HUDEP-2 (cell line): ENCODE data around the gene DTL.
A peak's percentile ranks its signal among the peaks of the same experiment; 100 is the strongest.
"Not testable (repeated sequence)": the region's sequence is repeated elsewhere in the genome, so short reads cannot be mapped to it uniquely, and the experiment has no call there.

Experiments
- DNase-seq, 76 experiments: peaks; one replicate each; lab custom pipeline; 2025; ENCODE audit not compliant: unreplicated experiment in 76 of 76; lab: John Stamatoyannopoulos, UW

The DTL gene, protein sequence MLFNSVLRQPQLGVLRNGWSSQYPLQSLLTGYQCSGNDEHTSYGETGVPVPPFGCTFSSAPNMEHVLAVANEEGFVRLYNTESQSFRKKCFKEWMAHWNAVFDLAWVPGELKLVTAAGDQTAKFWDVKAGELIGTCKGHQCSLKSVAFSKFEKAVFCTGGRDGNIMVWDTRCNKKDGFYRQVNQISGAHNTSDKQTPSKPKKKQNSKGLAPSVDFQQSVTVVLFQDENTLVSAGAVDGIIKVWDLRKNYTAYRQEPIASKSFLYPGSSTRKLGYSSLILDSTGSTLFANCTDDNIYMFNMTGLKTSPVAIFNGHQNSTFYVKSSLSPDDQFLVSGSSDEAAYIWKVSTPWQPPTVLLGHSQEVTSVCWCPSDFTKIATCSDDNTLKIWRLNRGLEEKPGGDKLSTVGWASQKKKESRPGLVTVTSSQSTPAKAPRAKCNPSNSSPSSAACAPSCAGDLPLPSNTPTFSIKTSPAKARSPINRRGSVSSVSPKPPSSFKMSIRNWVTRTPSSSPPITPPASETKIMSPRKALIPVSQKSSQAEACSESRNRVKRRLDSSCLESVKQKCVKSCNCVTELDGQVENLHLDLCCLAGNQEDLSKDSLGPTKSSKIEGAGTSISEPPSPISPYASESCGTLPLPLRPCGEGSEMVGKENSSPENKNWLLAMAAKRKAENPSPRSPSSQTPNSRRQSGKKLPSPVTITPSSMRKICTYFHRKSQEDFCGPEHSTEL

DNA sequence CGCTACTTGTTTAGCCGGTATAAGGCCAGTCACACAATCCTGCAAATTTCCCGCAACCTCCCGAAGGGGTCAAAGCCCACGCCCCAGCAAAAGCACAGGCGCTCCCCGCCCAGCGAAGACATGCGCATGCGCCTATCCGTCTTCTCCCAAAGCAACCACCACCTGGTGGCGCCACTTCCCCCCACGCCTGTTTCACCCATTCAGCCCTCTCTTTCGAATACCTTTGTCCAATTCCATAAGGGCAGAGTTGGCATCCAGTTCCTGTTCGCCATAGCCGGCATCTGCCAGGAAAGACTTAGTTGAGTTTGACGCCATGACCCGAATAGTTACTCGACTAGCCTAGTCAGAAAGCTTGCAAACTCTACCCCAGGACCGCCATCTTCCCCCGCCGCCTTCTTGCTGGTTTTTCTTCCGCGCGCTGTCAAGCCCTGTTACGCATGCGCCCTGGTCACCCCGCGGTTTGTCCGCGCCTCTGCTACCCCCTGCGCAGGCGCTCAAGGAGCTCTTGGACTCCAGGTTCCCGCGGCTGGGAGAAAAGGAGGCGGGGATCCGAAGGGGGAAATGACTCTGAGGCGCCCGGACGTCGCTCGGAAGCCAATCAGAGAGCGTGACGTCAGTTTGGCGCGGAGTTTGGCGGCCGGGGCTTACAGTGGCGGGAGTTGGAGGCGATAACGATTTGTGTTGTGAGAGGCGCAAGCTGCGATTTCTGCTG, at the start of gene DTL, which contains the start of gene INTS7:
TSS of gene DTL (plus strand) at position 626 of the 712 bp plus-strand sequence. CDS start 143 bp downstream, outside the sequence.
TSS of gene INTS7 (minus strand) at position 435 of the 712 bp plus-strand sequence. CDS start at position 315, 120 bp downstream.
- DNase-seq, result peak; percentile 25 to 99 (median 97)

DNA sequence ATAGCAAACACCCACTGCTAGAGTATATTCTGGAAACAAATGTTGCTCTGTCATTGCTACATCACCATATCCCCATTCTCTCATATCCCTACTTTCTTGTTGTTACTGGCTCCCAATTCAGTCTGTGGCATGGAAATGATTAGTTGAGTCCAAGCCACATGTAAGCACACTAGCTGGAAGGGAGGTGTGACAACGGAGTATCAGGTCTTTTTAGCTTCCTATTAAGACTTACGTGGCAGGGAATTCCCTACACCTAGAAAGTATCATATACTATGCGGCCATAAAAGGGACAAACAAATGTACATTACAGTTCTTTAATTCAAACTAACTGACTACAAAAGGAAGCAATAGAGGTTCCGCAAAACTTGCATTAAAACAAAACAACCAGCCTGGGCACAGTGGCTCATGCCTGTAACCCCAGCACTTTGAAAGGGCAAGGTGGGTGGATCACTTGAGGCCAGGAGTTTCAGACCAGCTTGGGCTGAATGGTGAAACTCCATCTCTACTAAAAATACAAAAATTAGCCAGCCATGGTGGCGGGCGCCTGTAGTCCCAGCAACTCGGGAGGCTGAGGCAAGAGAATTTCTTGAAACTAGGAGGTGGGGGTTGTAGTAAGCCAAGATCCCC, 48.8 kb upstream of the DTL start:
- no peak for DNase-seq

DNA sequence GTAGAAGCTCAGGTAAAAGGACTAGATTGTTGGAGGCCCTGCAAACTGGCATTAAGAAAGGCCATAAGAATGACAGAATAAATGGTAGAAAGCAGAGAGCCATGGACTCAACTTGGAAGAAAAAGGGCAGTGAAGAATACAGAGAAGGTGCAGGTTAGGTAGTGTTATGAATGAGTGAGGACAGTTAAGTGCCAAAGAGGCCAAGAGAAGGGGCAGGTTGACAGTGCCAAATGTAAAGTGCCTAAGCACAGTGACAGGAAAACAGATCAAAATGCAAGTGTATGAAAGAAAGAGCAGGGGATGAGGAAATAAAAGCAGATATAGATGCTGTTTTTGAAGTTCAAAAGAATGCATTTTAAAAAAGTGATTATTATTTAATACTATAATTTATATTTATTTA, 43.9 kb upstream of the DTL start:
- no peak for DNase-seq

DNA sequence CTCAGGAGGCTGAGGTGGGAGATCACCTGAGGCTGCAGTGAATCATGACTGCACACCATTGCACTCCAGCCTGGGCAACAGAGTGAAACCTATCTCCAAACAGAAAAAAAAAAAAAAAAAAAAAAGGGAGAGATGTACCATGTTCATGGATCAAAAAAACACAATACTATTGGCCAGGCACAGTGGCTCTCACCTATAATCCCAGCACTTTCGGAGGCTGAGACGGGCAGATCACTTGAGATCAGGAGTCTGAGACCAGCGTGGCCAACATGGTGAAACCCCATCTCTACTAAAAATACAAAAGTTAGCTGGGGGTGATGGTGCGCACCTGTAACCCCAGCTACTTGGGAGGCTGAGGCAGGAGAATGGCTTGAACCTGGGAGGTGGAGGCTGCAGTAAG, 38.1 kb upstream of the DTL start:
- DNase-seq, result not testable (repeated sequence)

DNA sequence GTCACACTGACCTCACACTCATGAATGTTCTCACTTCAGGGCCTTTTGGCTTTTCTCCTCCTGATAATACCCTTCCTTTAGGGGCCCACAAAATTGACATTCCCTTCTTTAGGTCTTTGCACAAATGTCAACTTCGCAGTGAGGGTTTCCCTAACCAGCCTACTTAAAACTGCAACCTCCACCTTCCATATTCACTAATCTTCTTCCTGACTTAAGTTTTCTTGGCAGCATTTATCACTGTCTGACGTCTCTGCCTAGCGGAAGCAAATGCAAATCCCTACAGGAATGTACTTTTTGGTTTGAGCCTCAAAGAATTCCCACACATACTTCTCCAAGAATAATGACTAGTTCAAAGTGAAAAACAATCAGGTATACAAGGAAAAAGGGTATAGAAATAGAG, 33.0 kb upstream of the DTL start:
- DNase-seq, result no peak

DNA sequence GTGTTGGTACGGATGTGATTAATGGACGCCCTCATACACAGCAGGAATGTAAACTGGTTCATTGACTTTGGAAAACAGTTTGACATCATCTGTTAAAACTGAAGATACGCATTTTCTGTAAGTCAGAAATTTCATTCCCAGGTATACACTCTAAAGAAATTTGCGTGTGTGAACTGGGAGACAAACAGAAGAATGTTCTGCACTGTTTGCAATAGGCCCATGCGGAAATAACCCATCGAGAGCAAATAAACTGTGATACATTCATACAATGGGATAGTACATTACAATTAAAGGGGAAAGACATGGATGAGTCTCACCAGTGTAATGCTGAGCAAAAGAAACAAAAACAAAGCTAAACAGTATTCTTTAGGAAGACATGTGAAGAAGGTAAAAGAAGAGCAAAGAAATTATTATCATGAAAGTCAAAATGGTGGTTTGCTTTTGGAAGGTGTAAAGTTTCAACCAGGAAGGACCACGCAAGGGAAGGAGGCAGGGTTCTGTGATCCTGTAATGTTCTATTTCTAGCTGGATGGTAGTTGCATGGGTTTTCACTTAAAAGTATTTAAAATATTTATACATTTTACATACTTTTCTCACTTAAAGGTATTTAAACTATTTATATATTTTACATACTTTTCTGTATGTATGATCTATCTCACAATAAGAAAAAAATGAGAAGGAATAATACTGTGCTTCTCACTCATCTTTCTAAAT, 30.5 kb upstream of the DTL start:
- DNase-seq, result no peak

DNA sequence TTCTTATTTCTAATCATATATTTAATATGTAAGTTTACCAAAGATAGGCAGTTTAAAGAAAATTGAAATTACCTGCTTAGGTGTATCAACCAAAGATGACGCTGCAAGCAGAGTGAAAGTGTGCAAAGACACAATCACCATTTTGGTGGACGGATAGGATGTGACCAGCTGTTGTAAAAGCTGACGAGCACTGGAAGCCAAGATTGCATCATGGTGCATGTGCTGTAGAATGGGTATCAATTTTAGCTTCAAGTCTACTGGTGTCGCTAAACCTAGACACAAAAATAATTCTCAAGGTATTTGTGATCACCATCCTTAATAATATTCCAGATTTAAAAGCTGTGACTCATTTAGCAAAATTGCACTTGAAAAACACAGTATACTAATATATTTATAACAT, 28.4 kb upstream of the DTL start:
- no peak for DNase-seq

DNA sequence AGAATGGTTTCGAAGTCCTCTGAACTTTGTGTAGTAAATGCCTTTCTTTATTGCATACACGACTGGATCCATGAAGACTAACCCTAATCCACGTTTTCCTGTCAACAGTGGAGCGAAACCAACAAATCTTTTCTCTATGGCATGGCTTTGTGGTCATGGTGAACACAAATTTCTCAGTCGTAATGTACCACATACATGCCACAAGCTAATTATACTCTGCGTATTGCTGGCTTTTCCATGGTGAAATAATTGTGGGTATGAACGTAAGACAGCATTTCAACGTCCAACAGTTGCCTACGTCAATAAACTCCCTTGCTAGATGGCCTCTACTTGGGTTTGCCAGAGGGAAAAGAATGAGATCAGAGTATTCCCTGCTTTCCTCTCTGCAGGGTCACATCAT, 27.7 kb upstream of the DTL start:
- no peak for DNase-seq

DNA sequence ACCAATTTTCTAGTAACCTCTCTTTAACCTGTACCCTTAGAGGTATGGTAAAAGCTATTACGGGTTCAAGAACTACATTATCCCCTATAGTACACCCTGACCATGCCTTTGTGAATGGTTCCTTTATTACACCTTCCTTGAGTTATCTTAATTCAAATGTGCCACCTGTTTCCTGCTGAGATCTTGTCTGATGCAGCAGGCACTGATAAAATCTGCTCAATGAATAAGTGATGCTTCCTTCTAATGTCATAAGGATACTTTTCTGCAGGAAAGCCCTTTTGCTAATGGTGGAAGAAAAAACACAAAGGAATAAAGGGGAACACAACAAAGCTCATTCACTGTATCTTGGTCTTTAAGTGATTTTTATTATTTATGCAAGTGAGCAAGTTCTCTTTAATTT, 26.0 kb upstream of the DTL start:
- no peak for DNase-seq

DNA sequence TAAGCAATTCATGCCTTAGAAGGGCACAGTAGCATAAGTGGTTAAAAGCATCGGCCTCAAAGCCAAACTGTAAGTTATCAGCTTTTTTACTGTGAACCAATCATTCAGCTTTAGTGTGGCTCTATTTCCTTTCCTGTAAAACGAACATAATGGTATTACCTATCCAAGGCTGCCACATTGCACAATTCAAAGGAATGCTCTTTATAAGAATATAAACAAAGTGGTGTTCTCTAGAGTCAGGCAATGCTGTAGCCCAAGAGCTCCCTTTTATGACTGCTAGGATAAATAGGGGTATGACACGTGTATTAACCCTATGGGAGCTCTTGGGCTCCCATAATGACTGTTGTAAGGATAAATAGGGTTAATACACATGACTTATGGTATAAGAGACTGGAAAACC, 25.5 kb upstream of the DTL start:
- DNase-seq, result no peak

DNA sequence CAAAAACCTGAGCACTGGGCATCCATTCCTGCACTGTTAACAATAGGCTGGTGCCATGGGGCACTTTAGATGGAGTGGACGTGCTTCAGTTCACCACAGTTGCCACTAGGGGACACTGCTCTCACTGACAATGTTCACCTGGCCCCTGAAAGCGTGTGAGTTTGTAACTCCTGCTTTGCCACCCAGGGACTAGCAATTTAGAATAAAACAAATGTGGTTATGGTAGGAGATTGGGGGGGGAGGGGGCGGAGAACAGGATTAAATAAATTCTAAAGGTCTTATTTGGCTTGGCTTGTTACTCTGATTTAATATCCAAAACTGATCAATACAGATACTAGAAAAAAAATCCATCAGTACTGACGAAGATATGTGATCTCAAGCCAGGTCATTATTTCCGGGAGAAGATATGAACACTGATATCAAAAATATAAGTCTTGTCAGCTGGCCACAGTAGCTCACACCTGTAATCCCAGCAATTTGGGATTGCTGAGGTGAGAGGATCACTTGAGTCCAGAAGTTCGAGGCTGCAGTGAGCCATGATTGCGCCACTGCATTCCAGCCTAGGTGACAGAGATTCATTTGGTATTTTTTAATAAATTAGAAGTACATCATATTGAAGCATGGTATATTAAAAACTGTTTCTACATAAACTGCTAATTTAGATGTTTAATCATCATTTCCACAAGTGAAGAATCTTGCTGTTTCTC, 23.4 kb upstream of the DTL start:
- peak in 58 of 76 experiments; percentile 1 to 74 (median 39) for DNase-seq

DNA sequence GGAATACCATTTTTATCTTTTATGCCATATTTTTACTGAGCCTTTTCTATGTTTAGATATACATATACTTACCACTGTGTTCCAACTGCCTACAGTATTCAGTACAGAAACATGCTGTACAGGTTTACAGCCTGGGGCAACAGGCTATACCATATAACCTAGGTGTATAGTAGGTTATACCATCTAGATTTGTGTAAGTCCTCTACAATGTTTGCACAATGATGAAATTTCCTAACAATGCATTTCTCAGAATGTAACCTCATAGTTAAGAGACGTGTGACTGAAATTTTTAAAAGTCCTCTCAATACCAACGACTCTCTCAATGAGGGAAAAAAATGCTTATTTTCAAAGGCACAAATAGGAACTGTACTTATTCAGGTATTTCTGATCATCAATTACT, 21.9 kb upstream of the DTL start:
- no peak for DNase-seq

DNA sequence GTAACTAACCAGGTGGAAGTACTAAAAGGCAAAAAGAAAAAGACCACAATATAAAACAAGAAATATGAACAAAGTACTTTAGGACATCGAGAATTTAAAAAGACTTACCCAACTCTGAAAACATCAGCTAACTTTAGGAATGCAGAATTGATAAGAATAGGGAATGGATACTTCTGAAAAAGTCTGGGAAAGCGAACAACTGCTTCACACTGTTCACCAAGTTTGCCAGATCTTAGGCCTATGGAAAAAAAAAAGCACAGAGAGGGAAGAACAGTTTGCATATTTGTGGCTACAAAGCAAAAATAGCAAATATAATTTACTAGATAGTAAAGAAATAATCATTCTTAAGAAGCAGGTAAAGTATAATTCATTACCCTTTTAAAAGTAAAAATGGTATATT, 14.6 kb upstream of the DTL start:
- no peak for DNase-seq

DNA sequence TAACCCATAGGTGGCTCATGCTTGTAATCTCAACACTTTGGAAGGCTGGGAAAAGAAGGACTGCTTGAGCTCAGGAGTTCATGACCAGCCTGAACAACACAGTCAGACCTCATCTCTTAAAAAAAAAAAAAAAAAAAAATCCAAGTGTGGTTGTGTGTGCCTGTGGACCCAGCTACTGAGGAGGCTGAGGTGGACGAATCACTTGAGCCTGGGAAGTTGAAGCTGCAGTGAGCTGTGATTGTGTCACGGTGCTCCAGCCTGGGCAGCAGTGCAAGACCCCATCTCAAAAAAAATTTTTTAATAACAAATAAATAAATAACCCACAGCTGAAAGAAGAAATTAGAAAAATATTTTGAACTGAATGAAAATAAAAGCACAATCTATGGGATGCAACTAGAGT, 14.0 kb upstream of the DTL start:
- DNase-seq, result no peak

DNA sequence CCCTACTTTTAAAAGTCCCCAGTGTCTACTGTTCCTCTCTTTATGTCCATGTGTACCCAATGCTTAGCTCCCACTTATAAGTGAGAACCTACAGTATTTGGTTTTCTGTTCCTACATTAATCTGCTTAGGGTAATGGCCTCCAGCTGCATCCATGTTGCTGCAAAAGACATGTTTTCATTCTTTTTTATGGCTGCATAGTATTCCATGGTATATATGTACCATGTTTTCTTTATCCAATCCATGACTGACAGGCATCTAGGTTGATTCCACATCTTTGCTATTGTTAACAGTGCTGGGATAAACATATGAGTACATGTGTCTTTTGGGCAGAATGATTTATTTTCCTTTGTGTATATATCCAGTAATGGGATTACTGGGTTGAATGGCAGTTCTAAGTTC, 12.6 kb upstream of the DTL start:
- DNase-seq, result not testable (repeated sequence)

DNA sequence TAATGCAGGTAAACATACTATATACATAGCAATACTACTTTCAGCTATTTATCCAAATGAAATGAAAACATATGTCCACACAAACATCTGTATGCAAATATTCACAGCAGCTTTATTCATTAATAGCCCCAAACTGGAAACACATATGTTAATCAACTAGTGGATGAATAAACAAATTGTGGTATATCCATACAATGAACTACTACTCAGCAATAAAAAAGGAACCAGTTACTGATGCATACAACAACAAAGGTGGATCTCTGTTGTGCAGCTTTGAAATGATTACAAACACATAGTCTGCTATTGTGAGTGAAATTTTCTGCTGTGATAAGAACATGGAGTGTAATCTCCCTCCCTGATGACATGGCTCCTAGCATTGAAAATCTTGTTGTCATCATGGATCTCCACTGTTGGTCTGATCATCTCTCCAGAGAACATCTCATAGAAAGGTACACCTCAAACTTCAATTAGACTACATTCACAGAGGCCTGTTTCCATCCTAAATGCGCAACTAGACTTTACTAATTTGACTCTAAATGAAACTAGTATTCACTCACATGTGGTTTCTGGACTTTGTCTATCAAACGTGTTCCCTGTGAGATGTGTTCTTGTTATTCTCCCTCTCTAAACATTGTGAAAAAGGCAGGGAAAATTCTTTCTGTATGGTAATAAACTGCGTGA, 10.9 kb upstream of the DTL start:
- DNase-seq, result no peak

DNA sequence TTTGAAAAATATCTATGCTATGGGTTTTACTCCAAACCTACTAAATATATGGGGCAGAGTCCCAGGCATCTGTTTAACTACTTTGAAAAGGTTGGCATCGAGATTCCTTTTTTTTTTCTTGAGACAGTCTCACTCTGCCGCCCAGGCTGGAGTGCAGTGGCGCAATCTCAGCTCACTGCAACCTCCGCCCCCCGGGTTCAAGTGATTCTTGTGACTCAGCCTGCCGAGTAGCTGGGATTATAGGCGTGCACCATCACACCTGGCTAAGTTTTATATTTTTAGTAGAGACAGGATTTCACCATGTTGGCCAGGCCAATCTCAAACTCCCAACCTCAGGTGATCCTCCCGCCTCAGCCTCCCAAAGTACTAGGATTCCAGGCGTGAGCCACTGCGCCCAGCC, 7.8 kb upstream of the DTL start:
- DNase-seq, result not testable (repeated sequence)

DNA sequence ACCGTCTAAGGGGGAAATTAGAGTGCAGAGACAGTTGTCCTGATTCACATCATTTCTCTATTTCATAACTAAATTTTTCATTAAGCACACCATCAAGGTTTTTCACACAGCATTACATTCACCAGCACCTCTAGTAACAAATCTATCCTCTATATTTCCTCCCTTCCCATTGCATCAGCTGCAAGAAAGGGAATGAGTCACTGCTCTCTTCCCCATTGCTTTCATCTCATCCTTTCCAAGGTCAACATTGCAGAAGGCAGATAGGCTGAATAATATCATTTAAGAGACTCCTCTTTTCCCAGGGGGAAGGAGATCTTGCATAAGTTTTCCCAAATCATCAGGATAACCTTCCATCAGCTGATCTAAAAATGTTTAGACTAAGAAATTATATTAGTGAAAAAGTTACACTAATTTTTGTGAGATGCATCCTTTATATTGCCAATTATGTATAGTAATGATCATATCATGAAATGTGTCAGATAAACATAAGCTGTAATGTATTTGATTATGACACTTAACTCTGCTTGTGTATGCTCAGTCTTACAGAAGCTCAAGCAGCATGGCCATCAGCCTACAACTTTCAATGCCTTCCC, 4.5 kb upstream of the DTL start:
- no peak for DNase-seq
